GM13976 (cell line): Measurements from ENCODE around the gene SQSTM1.

Source experiments
- DNase-seq: peaks from one replicate; pipeline ENCODE4 v3.0.0; 2012; ENCODE audit warnings: low spot score
- CTCF ChIP-seq: IDR thresholded peaks from 2 replicates; pipeline ENCODE4 v1.5.1; 2012; ENCODE audit warnings: borderline replicate concordance, mild to moderate bottlenecking; ENCODE audit not compliant: insufficient read depth; ENCODE audit errors: extremely low read depth, missing control alignments, control extremely low read depth
- in situ Hi-C: fragments of 300-500 bp; cut with MboI; formaldehyde crosslinking; loops from one replicate; pipeline ENCODE4 v1.12.0; 2022; ENCODE audit warnings: low sequenced_read_pairs, mixed read lengths, inconsistent platforms; ENCODE audit not compliant: unreplicated experiment

Gene SQSTM1

GRCh38 chr5:179820483-179821297, at the start of gene SQSTM1:
TSS of gene SQSTM1 (plus strand) at chr5:179820905. CDS start at chr5:179820937, 32 bp downstream.
- peak; percentile 93 for DNase-seq
- in situ Hi-C loops, result no loop called here
- peak; percentile 0 for TF ChIP-seq CTCF

GRCh38 chr5:179771311-179771895, 49.3 kb upstream of the SQSTM1 start:
- in situ Hi-C loops, result no loop called here
- TF ChIP-seq CTCF, result no peak
- DNase-seq, result no peak

GRCh38 chr5:179772351-179772750, 48.4 kb upstream of the SQSTM1 start:
- no peak for TF ChIP-seq CTCF
- DNase-seq, result no peak
- in situ Hi-C loops, result no loop called here

GRCh38 chr5:179773686-179774040, 47.0 kb upstream of the SQSTM1 start:
- in situ Hi-C loops, result no loop called here
- no peak for TF ChIP-seq CTCF
- DNase-seq, result no peak

- TF ChIP-seq CTCF, result no peak
- in situ Hi-C loops, result no loop called here
- no peak for DNase-seq
Measured at GRCh38 chr5:179774442-179774841, 46.3 kb upstream of the SQSTM1 start.

GRCh38 chr5:179776411-179776938, 44.2 kb upstream of the SQSTM1 start:
- TF ChIP-seq CTCF, result no peak
- DNase-seq, result no peak
- in situ Hi-C loops, result no loop called here

- in situ Hi-C loops, result no loop called here
- no peak for TF ChIP-seq CTCF
Measured at GRCh38 chr5:179777456-179777855, 43.2 kb upstream of the SQSTM1 start.

More at GRCh38 chr5:179777456-179777855, 43.2 kb upstream of the SQSTM1 start:
- DNase-seq, result no peak
